Ureter (tissue), 1 donor: ENCODE measurements around the gene FRRS1. TPM values are rescaled to one million over a fixed set of nuclear protein-coding genes. Genes with fewer than 3 reads are reported as not detected.
"Not testable (repeated sequence)": the region's sequence is repeated elsewhere in the genome, so short reads cannot be mapped to it uniquely, and the experiment has no call there.

Experiments used
- DNase-seq: peaks from one replicate; pipeline ENCODE4 v3.0.0-alpha.2; 2020; ENCODE audit warnings: low spot score
- total RNA-seq: library from RNA; stranded (reverse); gene quantifications from one replicate; pipeline ENCODE4 v1.2.4, GENCODE V29; 2023
- donor health status: DM: yes; HTN: yes; CAD: no.

The FRRS1 gene
- total RNA-seq, 1 donor from 2014 or later = 16.3 TPM

GRCh38 chr1:99764909-99765308, 1.5 kb downstream of the FRRS1 start:
- DNase-seq = no peak

- DNase-seq = no peak
Measured at GRCh38 chr1:99764439-99764838, 2.0 kb downstream of the FRRS1 start.

- no peak for DNase-seq
Measured at GRCh38 chr1:99763956-99764355, 2.5 kb downstream of the FRRS1 start.

- DNase-seq = no peak
Measured at GRCh38 chr1:99761774-99762173, 4.7 kb downstream of the FRRS1 start.

GRCh38 chr1:99759518-99760160, 6.8 kb downstream of the FRRS1 start:
- DNase-seq = no peak

GRCh38 chr1:99758686-99759517, 7.5 kb downstream of the FRRS1 start:
- DNase-seq = not testable (repeated sequence)

GRCh38 chr1:99758073-99758511, 8.3 kb downstream of the FRRS1 start:
- no peak for DNase-seq

GRCh38 chr1:99756598-99756997, 9.8 kb downstream of the FRRS1 start:
- no peak for DNase-seq

- no peak for DNase-seq
Measured at GRCh38 chr1:99755664-99756063, 10.8 kb downstream of the FRRS1 start.

- DNase-seq = no peak
Measured at GRCh38 chr1:99754697-99755096, 11.7 kb downstream of the FRRS1 start.

- DNase-seq = no peak
Measured at GRCh38 chr1:99754055-99754626, 12.3 kb downstream of the FRRS1 start.

GRCh38 chr1:99751877-99752504, 14.4 kb downstream of the FRRS1 start:
- DNase-seq = no peak

GRCh38 chr1:99749504-99750347, 16.7 kb downstream of the FRRS1 start:
- no peak for DNase-seq

GRCh38 chr1:99748419-99748818, 18.0 kb downstream of the FRRS1 start:
- no peak for DNase-seq

GRCh38 chr1:99745684-99746083, 20.8 kb downstream of the FRRS1 start:
- no peak for DNase-seq

- no peak for DNase-seq
Measured at GRCh38 chr1:99745061-99745460, 21.4 kb downstream of the FRRS1 start.

- no peak for DNase-seq
Measured at GRCh38 chr1:99740141-99740540, 26.3 kb downstream of the FRRS1 start.

- no peak for DNase-seq
Measured at GRCh38 chr1:99738858-99739465, 27.5 kb downstream of the FRRS1 start.

GRCh38 chr1:99737016-99737415, 29.4 kb downstream of the FRRS1 start:
- no peak for DNase-seq

- DNase-seq = no peak
Measured at GRCh38 chr1:99735852-99736251, 30.6 kb downstream of the FRRS1 start.

GRCh38 chr1:99731384-99731783, 35.1 kb downstream of the FRRS1 start:
- no peak for DNase-seq
